C1 segment of cervical spinal cord (tissue), 14 donors: ENCODE data around the gene TBPL1.
A peak's percentile ranks its signal among the peaks of the same experiment; 100 is the strongest.
"Not testable (repeated sequence)": the region's sequence is repeated elsewhere in the genome, so short reads cannot be mapped to it uniquely, and the experiment has no call there.

Source experiments
- DNase-seq, 14 donors: peaks; one replicate each; lab custom pipeline; 2025; lab: John Stamatoyannopoulos, UW

Gene TBPL1

GRCh38 chr6:133973109-133973971 is 20.3 kb downstream of the TBPL1 start:
- peak in 1 of 14 donors; percentile 65 for DNase-seq

- peak in 1 of 14 donors; percentile 65 for DNase-seq
Measured at GRCh38 chr6:133977983-133978895, 25.2 kb downstream of the TBPL1 start.

- no peak for DNase-seq
Measured at GRCh38 chr6:133978896-133979240, 25.8 kb downstream of the TBPL1 start.

GRCh38 chr6:133979269-133979963 is 26.4 kb downstream of the TBPL1 start:
- DNase-seq: not testable (repeated sequence)

- no peak for DNase-seq
Measured at GRCh38 chr6:133980168-133980567, 27.1 kb downstream of the TBPL1 start.

- no peak for DNase-seq
Measured at GRCh38 chr6:133983099-133983939, 30.3 kb downstream of the TBPL1 start.

GRCh38 chr6:133985970-133986369 is 32.9 kb downstream of the TBPL1 start:
- DNase-seq: no peak

GRCh38 chr6:133986942-133987341 is 33.9 kb downstream of the TBPL1 start:
- DNase-seq: no peak

- DNase-seq: no peak
Measured at GRCh38 chr6:133989525-133989924, 36.5 kb downstream of the TBPL1 start.

- DNase-seq: no peak
Measured at GRCh38 chr6:133990321-133990720, 37.3 kb downstream of the TBPL1 start.

GRCh38 chr6:133991096-133991593 is 38.1 kb downstream of the TBPL1 start:
- DNase-seq: no peak

GRCh38 chr6:133992992-133993680 is 40.1 kb downstream of the TBPL1 start:
- no peak for DNase-seq

- no peak for DNase-seq
Measured at GRCh38 chr6:133995296-133995695, 42.3 kb downstream of the TBPL1 start.

GRCh38 chr6:133995758-133996157 is 42.7 kb downstream of the TBPL1 start:
- DNase-seq: no peak

GRCh38 chr6:133997267-133997666 is 44.2 kb downstream of the TBPL1 start:
- no peak for DNase-seq

- DNase-seq: no peak
Measured at GRCh38 chr6:133999305-133999704, 46.3 kb downstream of the TBPL1 start.

GRCh38 chr6:134000443-134000842 is 47.4 kb downstream of the TBPL1 start:
- DNase-seq: no peak

- DNase-seq: peak in 1 of 14 donors; percentile 10
Measured at GRCh38 chr6:134002821-134003220, 49.8 kb downstream of the TBPL1 start.

GRCh38 chr6:134003542-134003951 is 50.5 kb downstream of the TBPL1 start:
- DNase-seq: peak in 1 of 14 donors; percentile 14

- DNase-seq: no peak
Measured at GRCh38 chr6:134004714-134005113, 51.7 kb downstream of the TBPL1 start.
